ENCODE results near the gene KLF4. TPM values are rescaled to one million over a fixed set of nuclear protein-coding genes. Genes with fewer than 3 reads are reported as not detected.
"Not testable (repeated sequence)": the region's sequence is repeated elsewhere in the genome, so short reads cannot be mapped to it uniquely, and the experiment has no call there.

Gene KLF4
- total RNA-seq, 3 donors from 2014 or later = 0.35 to 0.56 (median 0.50) TPM

- peaks cover 14% of the 10 kb centered on the region for H3K4me1 Mint-ChIP-seq (ENCODE audit: low read depth)
- no peak overlapping the region for H3K4me3 Mint-ChIP-seq
- H3K9me3 Mint-ChIP-seq = no peaks in the 10 kb centered on the region
- no peak for DNase-seq
- H3K27me3 Mint-ChIP-seq (ENCODE audit: low read depth) = peaks cover 56% of the 10 kb centered on the region
- H3K36me3 Mint-ChIP-seq (ENCODE audit: insufficient read depth) = no peaks in the 10 kb centered on the region
- no peak for ATAC-seq
Observed at GRCh38 chr9:107492381-107492970, 2.9 kb upstream of the KLF4 start.

DNA sequence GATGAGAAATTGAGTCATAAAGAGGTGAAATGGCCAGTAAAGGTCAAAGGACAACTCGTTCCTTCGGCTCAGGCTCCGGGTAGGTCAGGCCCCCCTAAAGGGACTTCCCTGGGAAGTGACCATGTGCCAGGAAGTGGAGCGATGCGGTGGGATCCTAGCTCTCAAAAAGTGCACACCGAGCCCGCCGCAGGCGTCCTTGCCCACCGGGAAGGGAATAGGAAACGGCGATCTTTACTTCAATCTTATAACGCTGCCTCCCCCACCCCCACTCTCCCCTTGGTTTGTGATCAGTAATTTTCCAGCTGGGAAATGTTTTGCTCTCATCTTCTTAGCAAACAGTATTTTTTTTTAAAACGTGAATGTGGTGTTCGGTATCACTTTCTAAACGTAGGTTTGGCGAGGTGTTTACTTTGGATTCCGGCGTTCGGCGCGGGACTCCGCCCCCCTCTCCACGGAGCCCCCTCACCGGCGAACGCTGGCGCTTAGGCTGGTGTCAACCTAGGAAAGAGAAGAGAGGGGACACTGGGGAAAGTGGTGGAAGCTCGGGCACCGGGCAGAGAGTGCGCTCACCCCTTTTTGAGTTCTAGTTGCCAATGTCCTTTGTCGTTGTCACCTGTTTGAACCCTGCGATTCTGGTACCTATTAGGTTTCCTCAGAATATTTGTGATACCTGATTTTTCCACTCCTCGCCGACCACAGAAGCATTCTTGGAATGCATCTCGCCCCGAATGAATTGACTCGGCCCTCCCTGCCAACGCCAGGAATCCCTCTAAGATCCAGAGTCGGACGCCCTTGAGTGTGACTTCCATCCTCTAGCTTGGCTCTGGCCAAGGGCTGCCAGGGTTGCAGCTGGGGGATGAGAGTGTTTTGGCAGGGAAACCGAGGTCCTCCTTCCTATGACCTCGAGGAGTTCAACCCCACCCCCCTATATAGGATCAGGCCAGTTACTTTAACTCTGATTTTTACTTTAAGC lies 1.8 kb upstream of the KLF4 start:
- H3K4me1 Mint-ChIP-seq (ENCODE audit: low read depth) = peaks cover 14% of the 10 kb centered on the region
- peak overlapping the region; percentile 11 for H3K4me3 Mint-ChIP-seq
- no peaks in the 10 kb centered on the region for H3K9me3 Mint-ChIP-seq
- no peaks in the 10 kb centered on the region for H3K36me3 Mint-ChIP-seq (ENCODE audit: insufficient read depth)
- peaks cover 63% of the 10 kb centered on the region for H3K27me3 Mint-ChIP-seq (ENCODE audit: low read depth)
- ATAC-seq (no peak), DNase-seq (no peak)

- peaks cover 14% of the 10 kb centered on the region for H3K4me1 Mint-ChIP-seq (ENCODE audit: low read depth)
- H3K4me3 Mint-ChIP-seq = peak overlapping the region; percentile 62
- H3K27me3 Mint-ChIP-seq (ENCODE audit: low read depth) = peaks cover 68% of the 10 kb centered on the region
- not testable (repeated sequence) for ATAC-seq; DNase-seq; H3K9me3 Mint-ChIP-seq; H3K36me3 Mint-ChIP-seq (ENCODE audit: insufficient read depth)
Observed at GRCh38 chr9:107490606-107490970, 1.0 kb upstream of the KLF4 start.

DNA sequence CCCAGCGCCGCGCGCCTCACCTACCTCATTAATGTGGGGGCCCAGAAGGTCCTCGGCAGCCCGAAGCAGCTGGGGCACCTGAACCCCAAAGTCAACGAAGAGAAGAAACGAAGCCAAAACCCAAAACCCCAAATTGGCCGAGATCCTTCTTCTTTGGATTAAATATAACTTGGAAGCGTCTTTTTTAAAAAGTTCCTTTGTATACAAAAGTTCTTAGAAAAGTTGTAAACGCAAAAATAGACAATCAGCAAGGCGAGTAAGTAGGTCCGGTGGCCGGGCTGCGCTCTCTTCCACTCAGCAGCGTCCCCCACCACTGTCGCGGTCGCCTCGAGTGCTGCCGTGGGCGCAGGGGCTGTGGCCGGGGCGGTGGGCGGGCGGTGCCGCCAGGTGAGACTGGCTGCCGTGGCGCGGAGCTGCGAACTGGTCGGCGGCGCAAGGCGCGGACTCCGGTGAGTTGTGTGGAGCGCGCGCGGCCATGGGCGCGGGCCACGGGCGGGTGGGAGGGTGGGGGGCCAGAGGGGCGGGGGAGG lies 360 bp downstream of the KLF4 start:
- Mint-ChIP-seq H3K9me3 (no peaks in the 10 kb centered on the region), H3K36me3 (ENCODE audit: insufficient read depth) (no peaks in the 10 kb centered on the region), H3K27me3 (ENCODE audit: low read depth) (peaks cover 62% of the 10 kb centered on the region), H3K4me3 (peak overlapping the region; percentile 65), H3K4me1 (ENCODE audit: low read depth) (peaks cover 14% of the 10 kb centered on the region)
- ATAC-seq (peak; percentile 15 to 27), DNase-seq (no peak)

DNA sequence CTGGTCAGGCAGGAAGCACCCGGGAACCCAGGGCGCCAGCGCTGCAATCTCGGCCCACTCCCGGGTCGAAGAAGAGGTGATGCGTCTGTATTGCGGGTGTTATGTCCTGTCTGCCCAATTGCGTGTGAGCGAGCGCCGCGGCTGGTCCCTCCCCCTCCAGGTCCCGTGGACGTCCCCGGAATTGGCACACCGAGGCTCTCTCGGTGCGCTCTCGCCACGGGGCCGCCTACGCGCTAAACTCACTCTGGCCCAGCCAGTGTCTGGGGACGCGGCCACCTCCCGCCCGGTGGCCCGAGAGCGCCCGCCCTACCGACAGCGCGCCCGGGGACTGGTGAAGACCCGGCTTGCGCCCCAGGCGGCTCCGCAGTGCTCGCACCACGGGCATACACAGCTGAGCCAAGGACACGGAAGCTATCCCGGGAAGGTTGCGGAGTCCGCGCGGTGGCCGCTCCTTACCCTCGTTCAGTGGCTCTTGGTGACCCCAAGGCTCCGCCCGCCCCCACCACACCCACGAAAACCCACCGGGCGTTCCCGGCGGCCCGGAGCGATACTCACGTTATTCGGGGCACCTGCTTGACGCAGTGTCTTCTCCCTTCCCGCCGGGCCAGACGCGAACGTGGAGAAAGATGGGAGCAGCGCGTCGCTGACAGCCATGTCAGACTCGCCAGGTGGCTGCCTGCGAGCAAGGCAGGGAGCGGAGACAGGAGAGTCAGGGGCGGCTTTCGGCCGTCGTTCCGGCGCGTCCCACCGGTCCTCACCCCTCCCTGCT lies 1.0 kb downstream of the KLF4 start:
- Mint-ChIP-seq H3K27me3 (ENCODE audit: low read depth) (peaks cover 59% of the 10 kb centered on the region), H3K4me3 (peak overlapping the region; percentile 65), H3K4me1 (ENCODE audit: low read depth) (peaks cover 14% of the 10 kb centered on the region), H3K36me3 (ENCODE audit: insufficient read depth) (no peaks in the 10 kb centered on the region), H3K9me3 (no peaks in the 10 kb centered on the region)
- DNase-seq (no peak), ATAC-seq (no peak)

DNA sequence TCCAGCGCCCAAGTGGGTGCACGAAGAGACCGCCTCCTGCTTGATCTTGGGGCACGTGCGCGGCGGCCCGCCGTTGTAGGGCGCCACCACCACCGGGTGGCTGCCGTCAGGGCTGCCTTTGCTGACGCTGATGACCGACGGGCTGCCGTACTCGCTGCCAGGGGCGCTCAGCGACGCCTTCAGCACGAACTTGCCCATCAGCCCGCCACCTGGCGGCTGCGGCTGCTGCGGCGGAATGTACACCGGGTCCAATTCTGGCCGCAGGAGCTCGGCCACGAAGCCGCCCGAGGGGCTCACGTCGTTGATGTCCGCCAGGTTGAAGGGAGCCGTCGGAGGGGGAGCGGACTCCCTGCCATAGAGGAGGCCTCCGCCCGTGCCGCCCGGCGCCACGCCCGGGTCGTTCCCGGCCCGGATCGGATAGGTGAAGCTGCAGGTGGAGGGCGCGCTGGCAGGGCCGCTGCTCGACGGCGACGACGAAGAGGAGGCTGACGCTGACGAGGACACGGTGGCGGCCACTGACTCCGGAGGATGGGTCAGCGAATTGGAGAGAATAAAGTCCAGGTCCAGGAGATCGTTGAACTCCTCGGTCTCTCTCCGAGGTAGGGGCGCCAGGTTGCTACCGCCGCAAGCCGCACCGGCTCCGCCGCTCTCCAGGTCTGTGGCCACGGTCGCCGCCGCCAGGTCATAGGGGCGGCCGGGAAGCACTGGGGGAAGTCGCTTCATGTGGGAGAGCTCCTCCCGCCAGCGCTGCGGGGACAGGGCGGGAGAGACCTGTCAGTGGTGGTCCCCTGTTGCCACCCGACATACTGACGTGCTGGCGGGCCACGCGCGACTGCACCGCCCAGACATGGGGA lies 1.8 kb downstream of the KLF4 start:
- H3K36me3 Mint-ChIP-seq (ENCODE audit: insufficient read depth) = no peaks in the 10 kb centered on the region
- DNase-seq = no peak
- H3K27me3 Mint-ChIP-seq (ENCODE audit: low read depth) = peaks cover 62% of the 10 kb centered on the region
- H3K4me1 Mint-ChIP-seq (ENCODE audit: low read depth) = peaks cover 14% of the 10 kb centered on the region
- ATAC-seq = no peak
- H3K4me3 Mint-ChIP-seq = no peak overlapping the region
- H3K9me3 Mint-ChIP-seq = no peaks in the 10 kb centered on the region

DNA sequence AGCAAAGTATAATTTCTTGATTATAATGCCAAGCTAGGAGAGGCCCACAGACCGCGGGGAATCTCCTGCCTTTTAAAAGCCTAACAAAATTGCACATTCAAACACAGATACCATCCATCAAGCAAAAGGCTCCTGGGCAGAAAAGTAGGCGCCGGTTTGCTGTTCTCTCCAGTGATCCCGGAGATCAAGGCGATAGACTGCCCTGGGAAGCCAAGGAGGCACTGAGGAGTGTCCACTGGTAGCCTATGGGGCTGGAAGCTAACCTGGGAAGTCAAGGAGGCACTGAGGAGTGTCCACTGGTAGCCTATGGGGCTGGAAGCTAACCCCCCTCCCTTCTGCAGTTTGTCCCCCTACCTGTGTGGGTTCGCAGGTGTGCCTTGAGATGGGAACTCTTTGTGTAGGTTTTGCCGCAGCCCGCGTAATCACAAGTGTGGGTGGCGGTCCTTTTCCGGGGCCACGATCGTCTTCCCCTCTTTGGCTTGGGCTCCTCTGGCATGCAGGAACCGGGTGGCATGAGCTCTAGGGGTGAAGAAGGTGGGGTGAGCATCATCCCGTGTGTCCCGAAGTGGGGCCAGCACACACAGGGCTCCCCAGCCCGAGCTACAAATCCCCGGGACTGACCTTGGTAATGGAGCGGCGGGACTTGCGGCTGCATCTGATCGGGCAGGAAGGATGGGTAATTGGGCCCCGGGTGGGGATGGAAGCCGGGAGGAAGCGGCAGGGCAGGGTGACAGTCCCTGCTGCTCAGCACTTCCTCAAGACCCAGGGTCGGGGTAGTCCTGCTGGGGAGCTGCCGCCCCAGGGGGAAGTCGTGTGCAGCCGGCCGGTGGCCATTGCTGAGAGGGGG lies 2.7 kb downstream of the KLF4 start:
- Mint-ChIP-seq H3K27me3 (ENCODE audit: low read depth) (peaks cover 57% of the 10 kb centered on the region), H3K4me3 (no peak overlapping the region)

GRCh38 chr9:107485458-107486043 lies 4.0 kb downstream of the KLF4 start:
- H3K9me3 Mint-ChIP-seq = no peaks in the 10 kb centered on the region
- peaks cover 44% of the 10 kb centered on the region for H3K27me3 Mint-ChIP-seq (ENCODE audit: low read depth)
- ATAC-seq (no peak), DNase-seq (no peak)
- no peaks in the 10 kb centered on the region for H3K36me3 Mint-ChIP-seq (ENCODE audit: insufficient read depth)
- H3K4me1 Mint-ChIP-seq (ENCODE audit: low read depth) = peaks cover 8% of the 10 kb centered on the region
- no peak overlapping the region for H3K4me3 Mint-ChIP-seq

More for the DNA sequence above, 2.7 kb downstream of the KLF4 start:
- DNase-seq = no peak
- peaks cover 14% of the 10 kb centered on the region for H3K4me1 Mint-ChIP-seq (ENCODE audit: low read depth)
- no peaks in the 10 kb centered on the region for H3K36me3 Mint-ChIP-seq (ENCODE audit: insufficient read depth)
- no peak for ATAC-seq
- H3K9me3 Mint-ChIP-seq = no peaks in the 10 kb centered on the region

DNA sequence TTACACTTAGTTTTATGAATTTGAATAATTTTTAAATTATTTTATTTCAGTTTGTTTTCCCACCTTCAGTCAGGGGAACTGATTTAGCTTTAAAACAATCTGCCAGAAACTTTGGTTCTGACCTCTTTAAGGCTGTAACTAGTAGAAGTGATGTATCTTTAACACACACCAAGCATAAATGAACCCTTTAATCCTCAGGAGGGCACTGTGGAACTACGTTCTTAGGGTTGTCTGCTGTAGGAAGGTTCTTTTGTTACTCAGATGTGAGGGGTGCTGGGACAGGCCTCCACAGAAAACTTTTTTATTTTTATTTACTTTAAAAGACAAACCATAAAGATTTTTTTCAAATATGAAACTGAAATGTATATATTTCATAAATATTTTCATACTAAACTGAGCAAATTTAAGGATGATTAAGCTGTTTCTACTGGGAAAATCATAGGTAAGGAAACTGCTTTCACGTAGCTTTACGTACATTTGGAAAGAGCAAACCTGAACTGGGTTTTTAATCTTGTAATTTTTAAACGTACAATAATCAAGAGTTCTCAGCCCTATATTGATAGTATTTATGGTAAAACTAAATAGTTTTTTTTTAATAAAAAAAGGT lies 5.3 kb downstream of the KLF4 start:
- ATAC-seq = no peak
- peaks cover 4% of the 10 kb centered on the region for H3K4me1 Mint-ChIP-seq (ENCODE audit: low read depth)
- no peaks in the 10 kb centered on the region for H3K36me3 Mint-ChIP-seq (ENCODE audit: insufficient read depth)
- no peak overlapping the region for H3K4me3 Mint-ChIP-seq
- H3K27me3 Mint-ChIP-seq (ENCODE audit: low read depth) = peaks cover 40% of the 10 kb centered on the region
- no peak for DNase-seq
- no peaks in the 10 kb centered on the region for H3K9me3 Mint-ChIP-seq

DNA sequence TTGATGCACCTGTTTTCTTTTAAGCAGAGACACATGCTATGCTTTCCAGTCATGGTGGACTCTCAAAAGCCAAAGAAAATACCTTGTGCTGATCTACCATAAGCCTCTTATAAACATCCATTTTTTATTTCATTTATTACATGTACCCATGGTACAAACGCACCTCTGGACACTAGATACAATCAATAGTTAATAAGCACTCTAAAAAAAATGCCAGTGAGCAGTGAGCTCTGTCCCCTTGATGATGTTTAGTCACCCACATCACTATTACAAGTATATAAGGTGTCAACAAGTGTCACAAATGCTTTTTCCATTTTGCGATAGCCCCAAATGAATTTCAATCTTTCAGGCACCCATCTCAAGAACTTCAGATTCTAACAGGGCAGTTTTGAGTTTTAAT lies 5.9 kb downstream of the KLF4 start:
- H3K36me3 Mint-ChIP-seq (ENCODE audit: insufficient read depth) = no peaks in the 10 kb centered on the region
- H3K4me3 Mint-ChIP-seq = no peak overlapping the region
- peaks cover 38% of the 10 kb centered on the region for H3K27me3 Mint-ChIP-seq (ENCODE audit: low read depth)
- ATAC-seq = no peak
- peaks cover under 1% of the 10 kb centered on the region for H3K4me1 Mint-ChIP-seq (ENCODE audit: low read depth)
- H3K9me3 Mint-ChIP-seq = no peaks in the 10 kb centered on the region
- DNase-seq = no peak

DNA sequence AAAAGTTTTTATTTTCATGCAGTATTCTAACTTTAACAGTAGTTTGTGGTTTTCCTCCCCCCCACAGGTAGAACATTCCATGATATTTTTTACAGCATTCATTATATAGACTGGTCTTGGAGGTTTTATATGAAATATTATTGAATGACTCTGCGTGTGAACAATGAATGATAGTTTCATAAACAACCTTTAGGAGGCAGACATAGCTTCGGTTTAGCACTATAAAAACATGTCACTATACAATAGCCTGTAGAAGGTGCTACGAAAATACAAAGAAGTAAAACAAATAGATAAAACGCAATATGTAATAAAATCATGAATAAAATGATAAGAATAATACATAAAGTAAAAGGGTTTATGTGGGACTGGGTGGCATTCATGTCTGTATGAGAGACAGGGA lies 8.5 kb downstream of the KLF4 start:
- Mint-ChIP-seq H3K4me3 (no peak overlapping the region), H3K9me3 (no peaks in the 10 kb centered on the region), H3K4me1 (ENCODE audit: low read depth) (no peaks in the 10 kb centered on the region), H3K27me3 (ENCODE audit: low read depth) (peaks cover 22% of the 10 kb centered on the region), H3K36me3 (ENCODE audit: insufficient read depth) (no peaks in the 10 kb centered on the region)
- ATAC-seq (no peak), DNase-seq (no peak)

DNA sequence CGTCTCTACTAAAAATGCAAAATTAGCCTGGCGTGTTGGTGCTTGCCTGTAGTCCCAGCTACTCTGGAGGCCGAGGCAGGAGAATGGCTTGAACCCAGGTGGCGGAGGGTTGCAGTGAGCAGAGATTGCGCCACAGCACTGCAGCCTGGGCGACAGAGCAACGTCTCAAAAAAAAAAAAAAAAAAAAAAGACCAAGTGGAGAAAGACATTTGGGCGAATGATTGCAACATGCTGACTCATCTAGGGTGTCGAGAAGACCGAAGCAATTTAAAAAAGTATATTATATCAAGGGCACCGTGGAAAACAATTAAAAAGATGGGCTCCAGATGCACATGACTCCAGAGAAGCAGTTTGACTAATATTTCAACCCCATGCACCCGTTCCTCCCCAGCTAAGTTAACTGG lies 9.2 kb downstream of the KLF4 start:
- Mint-ChIP-seq H3K9me3 (no peaks in the 10 kb centered on the region), H3K27me3 (ENCODE audit: low read depth) (peaks cover 17% of the 10 kb centered on the region), H3K4me1 (ENCODE audit: low read depth) (no peaks in the 10 kb centered on the region), H3K36me3 (ENCODE audit: insufficient read depth) (no peaks in the 10 kb centered on the region), H3K4me3 (no peak overlapping the region)
- DNase-seq = no peak
- no peak for ATAC-seq
